ENCODE measurements around the gene ESRRA.
"Not testable (repeated sequence)": the region's sequence is repeated elsewhere in the genome, so short reads cannot be mapped to it uniquely, and the experiment has no call there.

The ESRRA gene

GRCh38 chr11:64292460-64293254, 12.7 kb upstream of the ESRRA start:
- DNase-seq = no peak

GRCh38 chr11:64294774-64295173, 10.6 kb upstream of the ESRRA start:
- DNase-seq = no peak

- DNase-seq = no peak
These were observed 9.6 kb upstream of the ESRRA start for GRCh38 chr11:64295760-64296159.

GRCh38 chr11:64296236-64296635, 9.1 kb upstream of the ESRRA start:
- DNase-seq = no peak

GRCh38 chr11:64296830-64297698, 8.3 kb upstream of the ESRRA start:
- DNase-seq = no peak

- no peak for DNase-seq
These were observed 7.5 kb upstream of the ESRRA start for GRCh38 chr11:64297699-64298358.

GRCh38 chr11:64298966-64299846, 6.1 kb upstream of the ESRRA start:
- no peak for DNase-seq

- DNase-seq = no peak
These were observed 5.3 kb upstream of the ESRRA start, which contains the start of gene CATSPERZ for GRCh38 chr11:64299847-64300648. TSS of gene CATSPERZ (plus strand) at chr11:64300358. CDS start at chr11:64300411, 53 bp downstream.

- DNase-seq = no peak
These were observed 2.0 kb upstream of the ESRRA start for GRCh38 chr11:64303109-64304031.

- no peak for DNase-seq
These were observed 1.4 kb upstream of the ESRRA start for GRCh38 chr11:64304032-64304315.

- DNase-seq = peak; percentile 92
These were observed 830 bp upstream of the ESRRA start for GRCh38 chr11:64304316-64305072.

- peak; percentile 78 for DNase-seq
These were observed 603 bp downstream of the ESRRA start for GRCh38 chr11:64305691-64306562.

GRCh38 chr11:64306563-64306875, 1.2 kb downstream of the ESRRA start:
- DNase-seq = no peak

GRCh38 chr11:64306876-64307622, 1.7 kb downstream of the ESRRA start:
- DNase-seq = no peak

- not testable (repeated sequence) for DNase-seq
These were observed 2.5 kb downstream of the ESRRA start for GRCh38 chr11:64307795-64308194.

GRCh38 chr11:64312947-64313346, 7.6 kb downstream of the ESRRA start:
- no peak for DNase-seq

GRCh38 chr11:64313491-64314145, 8.3 kb downstream of the ESRRA start:
- DNase-seq = no peak
